Measurements from ENCODE around the gene STXBP6. TPM values are rescaled to one million over a fixed set of nuclear protein-coding genes. Genes with fewer than 3 reads are reported as not detected.

STXBP6 gene
- total and polyA plus RNA-seq, 2 of the 13 experiments (the other 11 are each of a cell fraction or from before 2014, with no cell fraction given) = 35.3 to 42.8 TPM

GRCh38 chr14:24874514-24875202 lies 175.3 kb downstream of the STXBP6 start (continued):
- TF ChIP-seq ZBTB33 (CRISPR knock-in tag; IDR thresholded peaks at IDR 0.05) = no peak
- TF ChIP-seq ERF (CRISPR knock-in tag; IDR thresholded peaks at IDR 0.05) = peak; percentile 80; the same call in 1 of the 2 replicates
- no peak; the same call in 1 of the 2 replicates for TF ChIP-seq RAD21 (CRISPR knock-in tag; IDR thresholded peaks at IDR 0.05)
- TF ChIP-seq CSRNP1 (CRISPR knock-in tag; IDR thresholded peaks at IDR 0.05) = no peak
- TF ChIP-seq BCL3 (CRISPR knock-in tag; IDR thresholded peaks at IDR 0.05) = no peak
- no peak for TF ChIP-seq ZFP36L1 (CRISPR knock-in tag; IDR thresholded peaks at IDR 0.05)
- TF ChIP-seq RXRA (CRISPR knock-in tag; IDR thresholded peaks at IDR 0.05) = no peak
- no peak for TF ChIP-seq MTF1 (CRISPR knock-in tag; IDR thresholded peaks at IDR 0.05)
- no peak for TF ChIP-seq NFE2L2 (IDR thresholded peaks at IDR 0.05; ENCODE audit: low read length)
- no peak for TF ChIP-seq ZNF737 (CRISPR knock-in tag; IDR thresholded peaks at IDR 0.05; ENCODE audit: borderline replicate concordance)
- TF ChIP-seq CERS6 (CRISPR knock-in tag; IDR thresholded peaks at IDR 0.05) = no peak
- TF ChIP-seq ZNF24 (IDR thresholded peaks at IDR 0.05) = no peak
- peak; percentile 72; the same call in 1 of the 2 replicates for TF ChIP-seq ZBTB26 (CRISPR knock-in tag; IDR thresholded peaks at IDR 0.05; ENCODE audit: borderline replicate concordance)
- no peak for TF ChIP-seq YY1 (IDR thresholded peaks at IDR 0.05; ENCODE audit: insufficient read depth, insufficient replicate concordance, low read depth, low read length)
- TF ChIP-seq MAZ (IDR thresholded peaks at IDR 0.05; ENCODE audit: borderline replicate concordance, low read depth, low read length) = no peak
- no peak for TF ChIP-seq MAZ (CRISPR knock-in tag; IDR thresholded peaks at IDR 0.05; ENCODE audit: low read depth)
- TF ChIP-seq ZKSCAN8 (CRISPR knock-in tag; IDR thresholded peaks at IDR 0.05; ENCODE audit: borderline replicate concordance) = peak; percentile 88; the same call in 1 of the 2 replicates
- no peak for TF ChIP-seq SP2 (CRISPR knock-in tag; IDR thresholded peaks at IDR 0.05)
- TF ChIP-seq ZNF788 (CRISPR knock-in tag; IDR thresholded peaks at IDR 0.05; ENCODE audit: borderline replicate concordance) = peak; percentile 24; the same call in 1 of the 2 replicates
- TF ChIP-seq FLYWCH1 (CRISPR knock-in tag; IDR thresholded peaks at IDR 0.05) = no peak
- peak; percentile 83; the same call in 1 of the 2 replicates for TF ChIP-seq ZSCAN9 (CRISPR knock-in tag; IDR thresholded peaks at IDR 0.05; ENCODE audit: borderline replicate concordance)
- TF ChIP-seq SRF (IDR thresholded peaks at IDR 0.05; ENCODE audit: low read depth, low read length) = no peak
- TF ChIP-seq MAFF (IDR thresholded peaks at IDR 0.05; ENCODE audit: low read depth, low read length) = no peak
- no peak for TF ChIP-seq FOSL1 (CRISPR knock-in tag; IDR thresholded peaks at IDR 0.05; ENCODE audit: borderline replicate concordance)

Data from HepG2 (cell line).